GM19395 (cell line): ENCODE measurements around the gene PRR30.
"Not testable (repeated sequence)": the region's sequence is repeated elsewhere in the genome, so short reads cannot be mapped to it uniquely, and the experiment has no call there.

Source experiments
- ATAC-seq: cut with Tn5 transposase; IDR thresholded peaks from one replicate; pipeline ENCODE4 v1.9.1; 2021; ENCODE audit warnings: mild to moderate bottlenecking, moderate library complexity; ENCODE audit not compliant: unreplicated experiment

Gene PRR30

GRCh38 chr2:27130396-27130795, 8.8 kb downstream of the PRR30 start:
- no peak for ATAC-seq

- no peak for ATAC-seq
Observed at GRCh38 chr2:27128668-27129571, 10.3 kb downstream of the PRR30 start.

GRCh38 chr2:27127883-27128667, 11.1 kb downstream of the PRR30 start:
- ATAC-seq = no peak

GRCh38 chr2:27126252-27126710, 12.9 kb downstream of the PRR30 start:
- no peak for ATAC-seq

- no peak for ATAC-seq
Observed at GRCh38 chr2:27125104-27125503, 14.1 kb downstream of the PRR30 start.

- ATAC-seq = no peak
Observed at GRCh38 chr2:27123302-27124150, 15.7 kb downstream of the PRR30 start, which contains the start of gene ABHD1. Gene ABHD1, plus strand, starts transcription at chr2:27123815. Its CDS starts 134 bp downstream, at chr2:27123949.

- ATAC-seq = no peak
Observed at GRCh38 chr2:27122791-27123190, 16.4 kb downstream of the PRR30 start.

- no peak for ATAC-seq
Observed at GRCh38 chr2:27121906-27122305, 17.3 kb downstream of the PRR30 start.

GRCh38 chr2:27119330-27119670, 19.9 kb downstream of the PRR30 start:
- ATAC-seq = not testable (repeated sequence)

- ATAC-seq = no peak
Observed at GRCh38 chr2:27118525-27119329, 20.5 kb downstream of the PRR30 start, which contains the start of gene CGREF1. Gene CGREF1, minus strand, starts transcription at chr2:27119128. Its CDS starts 14,762 bp downstream, at chr2:27104366.

- ATAC-seq = no peak
Observed at GRCh38 chr2:27117995-27118524, 21.1 kb downstream of the PRR30 start.

GRCh38 chr2:27115519-27115918, 23.7 kb downstream of the PRR30 start:
- no peak for ATAC-seq

- not testable (repeated sequence) for ATAC-seq
Observed at GRCh38 chr2:27111392-27112078, 27.7 kb downstream of the PRR30 start.

GRCh38 chr2:27110603-27111352, 28.4 kb downstream of the PRR30 start:
- ATAC-seq = not testable (repeated sequence)

GRCh38 chr2:27109083-27109482, 30.1 kb downstream of the PRR30 start:
- no peak for ATAC-seq

- ATAC-seq = no peak
Observed at GRCh38 chr2:27108221-27108620, 31.0 kb downstream of the PRR30 start.

GRCh38 chr2:27105981-27106380, 33.2 kb downstream of the PRR30 start:
- ATAC-seq = no peak

GRCh38 chr2:27102329-27102728, 36.9 kb downstream of the PRR30 start:
- ATAC-seq = no peak
